Measurements from ENCODE around the gene SLC35F4. TPM values are rescaled to one million over a fixed set of nuclear protein-coding genes. Genes with fewer than 3 reads are reported as not detected.

SLC35F4 gene
- total RNA-seq, 6 donors from 2014 or later: not detected

DNA sequence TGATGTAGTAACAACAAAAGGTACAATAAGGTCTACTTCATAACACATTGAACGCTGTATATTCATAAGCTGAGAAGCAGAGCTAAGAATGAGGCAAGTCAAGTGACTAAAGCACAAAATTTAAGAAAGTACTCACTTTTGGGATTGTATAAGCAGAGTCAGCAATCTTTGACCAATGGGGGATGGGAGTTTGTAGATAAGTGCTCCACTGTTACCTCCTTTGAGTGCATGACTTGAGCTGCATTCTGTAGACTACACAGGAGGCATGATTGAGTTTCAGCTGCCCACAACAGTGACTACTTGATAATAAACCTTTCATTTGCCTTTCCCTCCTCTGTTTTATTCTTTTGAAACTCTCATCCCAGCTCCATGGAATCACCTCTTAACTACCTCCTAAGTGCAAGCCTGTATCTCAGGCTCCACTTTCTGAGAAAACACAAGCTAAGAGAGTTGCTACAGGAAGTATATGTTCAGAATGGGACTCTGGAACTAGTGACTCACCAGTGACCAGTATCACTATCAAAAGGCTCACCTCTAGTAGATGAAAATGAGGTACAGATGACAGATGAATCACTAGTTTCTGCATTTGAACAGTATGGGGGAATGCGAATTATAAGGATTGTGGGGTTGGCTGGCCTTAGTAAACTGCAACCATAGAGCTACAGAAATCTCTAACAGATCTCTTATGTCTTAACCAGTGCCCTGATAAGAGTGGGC lies 49.2 kb downstream of the SLC35F4 start:
- DNase-seq (no peak), ATAC-seq (ENCODE audit: low FRiP score in 2 of 2) (no peak)
- Histone ChIP-seq H3K9me3 (no peaks in the 10 kb centered on the region), H3K4me1 (no peaks in the 10 kb centered on the region), H3K36me3 (no peaks in the 10 kb centered on the region), H3K27me3 (no peaks in the 10 kb centered on the region), H3K27ac (no peak overlapping the region), H3K4me3 (no peak overlapping the region)
- 75 to 93% methylated on average over 2 of the region's 2 CpGs for WGBS, 2 donors
- no peak for TF ChIP-seq POLR2AphosphoS5 (IDR thresholded peaks at IDR 0.05)
- TF ChIP-seq EP300 (IDR thresholded peaks at IDR 0.05): no peak
- TF ChIP-seq, protein P1, sequence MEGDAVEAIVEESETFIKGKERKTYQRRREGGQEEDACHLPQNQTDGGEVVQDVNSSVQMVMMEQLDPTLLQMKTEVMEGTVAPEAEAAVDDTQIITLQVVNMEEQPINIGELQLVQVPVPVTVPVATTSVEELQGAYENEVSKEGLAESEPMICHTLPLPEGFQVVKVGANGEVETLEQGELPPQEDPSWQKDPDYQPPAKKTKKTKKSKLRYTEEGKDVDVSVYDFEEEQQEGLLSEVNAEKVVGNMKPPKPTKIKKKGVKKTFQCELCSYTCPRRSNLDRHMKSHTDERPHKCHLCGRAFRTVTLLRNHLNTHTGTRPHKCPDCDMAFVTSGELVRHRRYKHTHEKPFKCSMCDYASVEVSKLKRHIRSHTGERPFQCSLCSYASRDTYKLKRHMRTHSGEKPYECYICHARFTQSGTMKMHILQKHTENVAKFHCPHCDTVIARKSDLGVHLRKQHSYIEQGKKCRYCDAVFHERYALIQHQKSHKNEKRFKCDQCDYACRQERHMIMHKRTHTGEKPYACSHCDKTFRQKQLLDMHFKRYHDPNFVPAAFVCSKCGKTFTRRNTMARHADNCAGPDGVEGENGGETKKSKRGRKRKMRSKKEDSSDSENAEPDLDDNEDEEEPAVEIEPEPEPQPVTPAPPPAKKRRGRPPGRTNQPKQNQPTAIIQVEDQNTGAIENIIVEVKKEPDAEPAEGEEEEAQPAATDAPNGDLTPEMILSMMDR (IDR thresholded peaks at IDR 0.05): no peak
- TF ChIP-seq POLR2A (IDR thresholded peaks at IDR 0.05): no peak

DNA sequence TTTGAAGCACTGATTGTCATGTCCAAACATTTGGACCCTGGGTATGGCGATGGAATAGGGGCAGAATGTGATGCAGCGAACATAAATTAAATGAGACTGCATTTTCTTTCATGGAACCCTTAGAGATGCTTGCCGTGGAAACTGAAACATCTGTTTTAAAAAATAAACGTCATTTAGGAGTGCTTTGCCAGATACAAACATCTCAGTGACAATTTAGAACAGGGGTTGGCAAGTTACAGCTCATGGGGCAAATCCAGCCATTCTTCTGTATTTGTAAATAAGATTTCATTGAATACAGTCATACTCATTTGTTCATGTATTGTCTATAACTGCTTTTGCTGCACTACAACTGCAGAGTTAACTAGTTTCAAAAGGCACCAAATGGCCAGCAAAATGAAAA lies 51.2 kb downstream of the SLC35F4 start:
- Histone ChIP-seq H3K27me3 (no peaks in the 10 kb centered on the region), H3K36me3 (no peaks in the 10 kb centered on the region), H3K27ac (no peak overlapping the region), H3K9me3 (no peaks in the 10 kb centered on the region), H3K4me3 (no peak overlapping the region), H3K4me1 (no peaks in the 10 kb centered on the region)
- ATAC-seq (ENCODE audit: low FRiP score in 2 of 2) (no peak), DNase-seq (no peak)
- 75 to 78% methylated on average over 4 of the region's 4 CpGs for WGBS, 2 donors
- TF ChIP-seq POLR2AphosphoS5 (IDR thresholded peaks at IDR 0.05): no peak
- TF ChIP-seq, protein P1 (IDR thresholded peaks at IDR 0.05): no peak
- TF ChIP-seq EP300 (IDR thresholded peaks at IDR 0.05): no peak
- no peak for TF ChIP-seq POLR2A (IDR thresholded peaks at IDR 0.05)

DNA sequence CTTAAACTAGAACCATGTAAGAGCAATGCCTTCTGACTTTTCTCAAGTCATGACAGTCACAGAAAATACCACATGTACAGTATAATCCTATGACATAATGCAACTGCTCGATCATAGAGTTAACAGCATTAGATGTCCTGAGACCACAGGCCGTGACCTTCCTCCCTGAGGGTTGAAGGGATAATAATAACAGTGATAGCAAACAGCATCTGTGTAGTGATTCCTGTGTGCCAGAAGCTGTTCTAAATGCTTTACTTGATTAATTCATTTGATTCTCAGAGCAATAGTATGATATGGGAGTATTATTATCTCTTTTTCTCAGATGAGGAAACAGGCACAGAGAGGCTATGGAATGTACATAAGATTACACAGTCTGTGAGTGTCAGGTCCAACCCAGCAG lies 53.2 kb downstream of the SLC35F4 start:
- no peak for DNase-seq
- no peak for TF ChIP-seq POLR2A (IDR thresholded peaks at IDR 0.05)
- TF ChIP-seq, protein P1 (IDR thresholded peaks at IDR 0.05): no peak
- no peak for TF ChIP-seq POLR2AphosphoS5 (IDR thresholded peaks at IDR 0.05)
- no peak for TF ChIP-seq EP300 (IDR thresholded peaks at IDR 0.05)
- 71 to 73% methylated on average over 2 of the region's 2 CpGs for WGBS, 2 donors
- ATAC-seq (ENCODE audit: low FRiP score in 2 of 2): no peak
- Histone ChIP-seq H3K4me1 (no peaks in the 10 kb centered on the region), H3K36me3 (no peaks in the 10 kb centered on the region), H3K27me3 (no peaks in the 10 kb centered on the region), H3K4me3 (no peak overlapping the region), H3K27ac (no peak overlapping the region), H3K9me3 (no peaks in the 10 kb centered on the region)

DNA sequence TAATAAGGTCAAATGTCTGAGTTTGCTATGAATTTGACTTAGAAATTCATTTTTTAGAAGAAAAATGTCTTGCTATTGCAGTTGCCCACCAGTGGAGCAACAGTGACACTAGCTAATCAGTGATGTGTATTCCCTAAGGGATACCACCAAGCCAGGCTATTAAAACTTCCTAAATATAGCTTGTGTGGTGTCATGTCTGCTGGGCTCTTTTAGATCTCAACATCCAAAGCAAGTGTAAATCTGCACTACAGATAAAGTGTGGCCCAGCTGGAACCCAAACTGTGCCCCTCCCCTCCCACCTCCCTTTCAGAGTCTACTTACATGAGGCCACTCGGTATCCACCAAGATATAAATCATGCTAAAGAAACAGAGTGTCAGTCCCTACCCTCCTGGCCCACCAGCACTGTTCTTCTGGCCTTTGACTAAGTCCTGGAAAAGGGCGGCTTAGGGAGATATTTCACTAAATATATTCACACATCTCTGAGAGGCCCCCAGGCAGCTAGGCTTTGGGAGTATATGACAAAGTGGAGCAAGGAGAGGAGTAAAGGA lies 53.8 kb downstream of the SLC35F4 start:
- H3K36me3 ChIP-seq: no peaks in the 10 kb centered on the region
- H3K27ac ChIP-seq: no peak overlapping the region
- WGBS, 2 donors: 54 to 75% methylated on average over 2 of the region's 2 CpGs
- no peaks in the 10 kb centered on the region for H3K4me1 ChIP-seq
- ATAC-seq (ENCODE audit: low FRiP score in 2 of 2): no peak
- no peaks in the 10 kb centered on the region for H3K27me3 ChIP-seq
- no peak for TF ChIP-seq EP300 (IDR thresholded peaks at IDR 0.05)
- no peak for TF ChIP-seq POLR2A (IDR thresholded peaks at IDR 0.05)
- no peak for TF ChIP-seq POLR2AphosphoS5 (IDR thresholded peaks at IDR 0.05)
- TF ChIP-seq, protein P1 (IDR thresholded peaks at IDR 0.05): no peak
- H3K9me3 ChIP-seq: no peaks in the 10 kb centered on the region
- DNase-seq: no peak
- no peak overlapping the region for H3K4me3 ChIP-seq

DNA sequence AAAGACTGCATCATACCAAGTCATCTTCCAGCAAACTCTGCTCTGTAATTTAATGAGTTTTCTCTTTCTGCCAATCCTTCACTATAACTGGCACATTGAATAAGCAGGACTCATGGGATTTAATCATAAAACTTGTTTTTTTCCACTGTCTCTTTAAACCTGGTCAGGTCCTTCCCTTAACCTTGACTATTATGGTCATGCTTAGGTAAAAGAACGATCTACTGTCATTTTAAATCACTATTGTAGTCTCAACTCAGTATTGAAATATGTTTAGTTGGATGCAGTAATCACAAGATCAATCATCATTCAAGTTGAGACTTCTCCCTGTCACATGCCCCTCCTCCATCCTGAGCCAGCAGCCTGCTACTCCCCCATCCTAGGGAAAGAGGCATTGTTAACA lies 56.1 kb downstream of the SLC35F4 start:
- ATAC-seq (ENCODE audit: low FRiP score in 2 of 2): no peak
- 31 to 68% methylated on average over 1 of the region's 1 CpG for WGBS, 2 donors

More for the DNA sequence above, 56.1 kb downstream of the SLC35F4 start:
- no peaks in the 10 kb centered on the region for H3K9me3 ChIP-seq
- no peaks in the 10 kb centered on the region for H3K27me3 ChIP-seq
- H3K27ac ChIP-seq: no peak overlapping the region
- no peaks in the 10 kb centered on the region for H3K36me3 ChIP-seq
- DNase-seq: no peak
- no peaks in the 10 kb centered on the region for H3K4me1 ChIP-seq
- H3K4me3 ChIP-seq: no peak overlapping the region
- TF ChIP-seq POLR2AphosphoS5 (IDR thresholded peaks at IDR 0.05): no peak
- TF ChIP-seq, protein P1 (IDR thresholded peaks at IDR 0.05): no peak
- no peak for TF ChIP-seq EP300 (IDR thresholded peaks at IDR 0.05)
- TF ChIP-seq POLR2A (IDR thresholded peaks at IDR 0.05): no peak

All from upper lobe of left lung (tissue), 6 donors.